Vagina (tissue), 2 donors: ENCODE results near the gene PCDH19. TPM values are rescaled to one million over a fixed set of nuclear protein-coding genes. Genes with fewer than 3 reads are reported as not detected.

Source experiments
- DNase-seq, 2 donors: peaks; one replicate each; pipeline ENCODE4 v3.0.0-alpha.2; 2017; ENCODE audit errors: extremely low spot score in 2 of 2
- H3K27ac ChIP-seq: fragments of 200-600 bp; sonication (generic); one replicate; pipeline ENCODE4 v1.5.1; 2019
- H3K27me3 ChIP-seq: fragments of 200-600 bp; sonication (generic); one replicate; pipeline ENCODE4 v1.5.1; 2019
- H3K36me3 ChIP-seq, 2 donors: fragments of 200-600 bp; sonication (generic); one replicate each; pipeline ENCODE4 v1.5.1; 2017 to 2019
- H3K4me1 ChIP-seq: fragments of 200-600 bp; sonication (generic); one replicate; pipeline ENCODE4 v1.5.1; 2019
- H3K4me3 ChIP-seq, 2 donors: fragments of 200-600 bp; sonication (generic); 1 replicate in 1 of 2; 2 replicates in 1 of 2; pipeline ENCODE4 v1.5.1; 2016 to 2019
- H3K9me3 ChIP-seq: fragments of 200-600 bp; sonication (generic); one replicate; pipeline ENCODE4 v1.5.1; 2019
- CTCF ChIP-seq, 3 experiments: fragments of 450-650 bp in 2 of 3; fragments of 200-600 bp in 1 of 3; sonication (generic) in 1 of 3; IDR thresholded peaks; one replicate each; pipeline ENCODE4 v1.5.1; 2017 to 2019; ENCODE audit warnings: antibody characterized with exemption in 3 of 3, mild to moderate bottlenecking in 2 of 3, moderate library complexity in 2 of 3
- POLR2A ChIP-seq, 2 donors: fragments of 450-650 bp; IDR thresholded peaks; one replicate each; pipeline ENCODE4 v1.6.1; 2017; ENCODE audit warnings: antibody characterized with exemption in 2 of 2, mild to moderate bottlenecking in 2 of 2, moderate library complexity in 2 of 2
- POLR2AphosphoS5 ChIP-seq, 2 donors: sonication (generic); formaldehyde crosslinking; IDR thresholded peaks; one replicate each; pipeline ENCODE4 v1.9.0; 2017; ENCODE audit warnings: antibody characterized with exemption in 2 of 2, mild to moderate bottlenecking in 2 of 2, low read depth in 1 of 2; ENCODE audit not compliant: insufficient read depth in 1 of 2
- intact Hi-C: fragments of 100-400 bp; cut with DNase I; formaldehyde crosslinking; loops from one replicate; pipeline ENCODE4 v1.15.1; 2023
- total RNA-seq: library from RNA; depleted of rRNA; stranded (reverse); fragments of >200 nt; gene quantifications from one replicate; pipeline ENCODE4 v1.2.3, GENCODE V29; 2016

The PCDH19 gene
- total RNA-seq, 1 donor from 2014 or later, result 3.4 TPM

- H3K4me1 ChIP-seq, result no peaks in the 10 kb centered on the region
- intact Hi-C loops, result no loop called here
- H3K9me3 ChIP-seq, result no peaks in the 10 kb centered on the region
- no peaks in the 10 kb centered on the region for H3K36me3 ChIP-seq
- no peak overlapping the region for H3K4me3 ChIP-seq
- no peak for TF ChIP-seq POLR2A (IDR thresholded peaks at IDR 0.05)
- no peaks in the 10 kb centered on the region for H3K27me3 ChIP-seq
- H3K27ac ChIP-seq, result no peak overlapping the region
- DNase-seq, result no peak
Measured at GRCh38 chrX:100381619-100382018, 28.5 kb downstream of the PCDH19 start.

GRCh38 chrX:100379388-100379986 lies 30.6 kb downstream of the PCDH19 start:
- no peak for DNase-seq
- Histone ChIP-seq H3K27ac (no peak overlapping the region), H3K9me3 (no peaks in the 10 kb centered on the region), H3K4me1 (no peaks in the 10 kb centered on the region), H3K36me3 (no peaks in the 10 kb centered on the region), H3K27me3 (no peaks in the 10 kb centered on the region), H3K4me3 (no peak overlapping the region)
- intact Hi-C loops, result no loop called here
- TF ChIP-seq POLR2AphosphoS5 (IDR thresholded peaks at IDR 0.05; ENCODE audit: insufficient read depth in 1 of 2, low read depth in 1 of 2) (no peak), CTCF (IDR thresholded peaks at IDR 0.05) (peak in 1 of 3 experiments; percentile 41)

GRCh38 chrX:100377826-100378225 lies 32.2 kb downstream of the PCDH19 start:
- Histone ChIP-seq H3K27me3 (no peaks in the 10 kb centered on the region), H3K4me1 (no peaks in the 10 kb centered on the region), H3K36me3 (no peaks in the 10 kb centered on the region), H3K4me3 (no peak overlapping the region), H3K9me3 (no peaks in the 10 kb centered on the region), H3K27ac (no peak overlapping the region)
- DNase-seq, result no peak
- intact Hi-C loops, result no loop called here
- TF ChIP-seq POLR2AphosphoS5 (IDR thresholded peaks at IDR 0.05; ENCODE audit: insufficient read depth in 1 of 2, low read depth in 1 of 2) (no peak), CTCF (IDR thresholded peaks at IDR 0.05) (no peak)

GRCh38 chrX:100376576-100376975 lies 33.5 kb downstream of the PCDH19 start:
- DNase-seq, result no peak
- Histone ChIP-seq H3K4me3 (no peak overlapping the region), H3K9me3 (no peaks in the 10 kb centered on the region), H3K27ac (no peak overlapping the region), H3K4me1 (no peaks in the 10 kb centered on the region), H3K27me3 (no peaks in the 10 kb centered on the region), H3K36me3 (no peaks in the 10 kb centered on the region)
- intact Hi-C loops, result no loop called here
- TF ChIP-seq CTCF (IDR thresholded peaks at IDR 0.05) (no peak), POLR2AphosphoS5 (IDR thresholded peaks at IDR 0.05; ENCODE audit: insufficient read depth in 1 of 2, low read depth in 1 of 2) (no peak), POLR2A (IDR thresholded peaks at IDR 0.05) (no peak)

GRCh38 chrX:100373673-100374072 lies 36.4 kb downstream of the PCDH19 start:
- no peaks in the 10 kb centered on the region for H3K4me1 ChIP-seq
- no peak for DNase-seq
- H3K27me3 ChIP-seq, result no peaks in the 10 kb centered on the region
- H3K27ac ChIP-seq, result no peak overlapping the region
- intact Hi-C loops, result no loop called here
- no peaks in the 10 kb centered on the region for H3K36me3 ChIP-seq
- TF ChIP-seq CTCF (IDR thresholded peaks at IDR 0.05) (no peak), POLR2AphosphoS5 (IDR thresholded peaks at IDR 0.05; ENCODE audit: insufficient read depth in 1 of 2, low read depth in 1 of 2) (no peak), POLR2A (IDR thresholded peaks at IDR 0.05) (no peak)
- no peak overlapping the region for H3K4me3 ChIP-seq
- no peaks in the 10 kb centered on the region for H3K9me3 ChIP-seq
